H9 (cell line): ENCODE measurements around the gene ARHGAP26. TPM values are rescaled to one million over a fixed set of nuclear protein-coding genes. Genes with fewer than 3 reads are reported as not detected.

Experiments
- DNase-seq: peaks from one replicate; pipeline ENCODE4 v3.0.0-alpha.2; 2017
- H2AFZ ChIP-seq: one replicate; pipeline ENCODE4 v1.6.1; 2013; ENCODE audit warnings: mild to moderate bottlenecking, low read length, control low read depth, moderate library complexity
- H2AK5ac ChIP-seq: 2 replicates; pipeline ENCODE4 v1.6.1; 2013; ENCODE audit warnings: low read length, control low read depth, mixed read lengths; ENCODE audit not compliant: insufficient read length
- H2BK120ac ChIP-seq: one replicate; pipeline ENCODE4 v1.6.1; 2013; ENCODE audit warnings: low read depth, mild to moderate bottlenecking, low read length, control low read depth, inconsistent platforms; ENCODE audit not compliant: poor library complexity, severe bottlenecking
- H2BK12ac ChIP-seq: 2 replicates; pipeline ENCODE4 v1.6.1; 2013; ENCODE audit warnings: low read length, control low read depth, mixed read lengths, low read depth; ENCODE audit not compliant: insufficient read length
- H2BK15ac ChIP-seq: 2 replicates; pipeline ENCODE4 v1.6.1; 2013; ENCODE audit warnings: low read depth, low read length, control low read depth
- H2BK20ac ChIP-seq: one replicate; pipeline ENCODE4 v1.6.1; 2013; ENCODE audit warnings: low read depth, mild to moderate bottlenecking, low read length, control low read depth, inconsistent platforms; ENCODE audit not compliant: poor library complexity, severe bottlenecking
- H2BK5ac ChIP-seq: 2 replicates; pipeline ENCODE4 v1.6.1; 2013; ENCODE audit warnings: low read length, control low read depth, mixed read lengths; ENCODE audit not compliant: insufficient read length
- H3K14ac ChIP-seq: 2 replicates; pipeline ENCODE4 v1.6.1; 2013; ENCODE audit warnings: low read length, control low read depth; ENCODE audit not compliant: insufficient read depth
- H3K18ac ChIP-seq: 2 replicates; pipeline ENCODE4 v1.6.1; 2013; ENCODE audit warnings: low read depth, mild to moderate bottlenecking, mixed read lengths, low read length, control low read depth; ENCODE audit not compliant: insufficient read length
- H3K23ac ChIP-seq: 2 replicates; pipeline ENCODE4 v1.6.1; 2013; ENCODE audit warnings: low read length, control low read depth, mixed read lengths, low read depth; ENCODE audit not compliant: insufficient read length
- H3K23me2 ChIP-seq: 2 replicates; pipeline ENCODE4 v1.6.1; 2013; ENCODE audit warnings: low read depth, mild to moderate bottlenecking, mixed read lengths, low read length, control low read depth; ENCODE audit not compliant: insufficient read length, poor library complexity, severe bottlenecking
- H3K27ac ChIP-seq: 2 replicates; pipeline ENCODE4 v1.5.1; 2013; ENCODE audit warnings: low read length, control low read depth, mixed read lengths, low read depth; ENCODE audit not compliant: insufficient read length
- H3K27me3 ChIP-seq: 2 replicates; pipeline ENCODE4 v1.6.1; 2013; ENCODE audit warnings: low read length, control low read depth, inconsistent platforms; ENCODE audit not compliant: insufficient read depth
- H3K4ac ChIP-seq: 2 replicates; pipeline ENCODE4 v1.6.1; 2013; ENCODE audit warnings: low read depth, mild to moderate bottlenecking, control low read depth, inconsistent platforms, low read length, moderate library complexity
- H3K4me1 ChIP-seq: 2 replicates; pipeline ENCODE4 v1.6.1; 2013; ENCODE audit warnings: low read length, control low read depth, inconsistent platforms; ENCODE audit not compliant: insufficient read depth
- H3K4me2 ChIP-seq: 2 replicates; pipeline ENCODE4 v1.6.1; 2013; ENCODE audit warnings: low read length, control low read depth, mixed read lengths; ENCODE audit not compliant: insufficient read length, insufficient read depth
- H3K56ac ChIP-seq: 2 replicates; pipeline ENCODE4 v1.6.1; 2013; ENCODE audit warnings: low read depth, mild to moderate bottlenecking, mixed read lengths, low read length, control low read depth; ENCODE audit not compliant: insufficient read length
- H3K79me1 ChIP-seq: 2 replicates; pipeline ENCODE4 v1.6.1; 2013; ENCODE audit warnings: low read depth, mild to moderate bottlenecking, moderate library complexity, low read length, control low read depth, inconsistent platforms; ENCODE audit not compliant: insufficient read depth, poor library complexity, severe bottlenecking
- H3K79me2 ChIP-seq: 2 replicates; pipeline ENCODE4 v1.6.1; 2013; ENCODE audit warnings: low read length, control low read depth, inconsistent platforms; ENCODE audit not compliant: insufficient read depth
- H3K9ac ChIP-seq: 2 replicates; pipeline ENCODE4 v1.6.1; 2013; ENCODE audit warnings: low read length, control low read depth, mixed read lengths; ENCODE audit not compliant: insufficient read length; ENCODE audit errors: extremely low read depth
- H3K9me3 ChIP-seq: one replicate; pipeline ENCODE4 v1.6.1; 2013; ENCODE audit warnings: low read depth, low read length, inconsistent platforms; ENCODE audit not compliant: control insufficient read depth
- H3T11ph ChIP-seq: one replicate; pipeline ENCODE4 v1.6.1; 2013; ENCODE audit warnings: mild to moderate bottlenecking, low read length, control low read depth, inconsistent platforms
- H4K20me1 ChIP-seq: one replicate; pipeline ENCODE4 v1.6.1; 2013; ENCODE audit not compliant: control insufficient read depth, insufficient read length, insufficient read depth
- H4K5ac ChIP-seq: 2 replicates; pipeline ENCODE4 v1.6.1; 2013; ENCODE audit warnings: low read depth, mild to moderate bottlenecking, mixed read lengths, low read length, control low read depth; ENCODE audit not compliant: insufficient read length
- H4K8ac ChIP-seq: replicated peaks from 2 replicates; pipeline ENCODE4 v1.6.1; 2013; ENCODE audit warnings: low read length, control low read depth, mixed read lengths, low read depth; ENCODE audit not compliant: insufficient read length
- H4K91ac ChIP-seq: 2 replicates; pipeline ENCODE4 v1.6.1; 2013; ENCODE audit warnings: low read depth, mild to moderate bottlenecking, moderate library complexity, mixed read lengths, low read length, control low read depth; ENCODE audit not compliant: insufficient read length
- H3K27ac Mint-ChIP-seq, 3 experiments: 2 replicates in 2 of 3; 3 replicates in 1 of 3; pipeline ENCODE4 v1.8.0; 2020 to 2021; ENCODE audit warnings: mixed read lengths in 3 of 3, mild to moderate bottlenecking in 1 of 3, moderate library complexity in 1 of 3
- H3K27me3 Mint-ChIP-seq: 2 replicates; pipeline ENCODE4 v1.8.0; 2021; ENCODE audit warnings: low read depth, mild to moderate bottlenecking, moderate library complexity, mixed read lengths
- H3K36me3 Mint-ChIP-seq, 3 experiments: 2 replicates in 2 of 3; 3 replicates in 1 of 3; pipeline ENCODE4 v1.8.0; 2020 to 2021; ENCODE audit warnings: low read depth in 3 of 3, mixed read lengths in 3 of 3; ENCODE audit not compliant: insufficient read depth in 1 of 3
- H3K4me1 Mint-ChIP-seq, 2 experiments: 2 replicates each; pipeline ENCODE4 v1.8.0; 2020; ENCODE audit warnings: mixed read lengths in 2 of 2
- H3K4me3 Mint-ChIP-seq, 2 experiments: 2 replicates in 1 of 2; 3 replicates in 1 of 2; pipeline ENCODE4 v1.8.0; 2020 to 2021; ENCODE audit warnings: mild to moderate bottlenecking in 2 of 2, mixed read lengths in 2 of 2, moderate library complexity in 1 of 2
- H3K9me3 Mint-ChIP-seq, 2 experiments: 2 replicates in 1 of 2; 3 replicates in 1 of 2; pipeline ENCODE4 v1.8.0; 2020; ENCODE audit warnings: mild to moderate bottlenecking in 2 of 2, mixed read lengths in 2 of 2, moderate library complexity in 1 of 2
- CTCF ChIP-seq: fragments of 200-600 bp; sonication (generic); conservative IDR thresholded peaks from 3 replicates; pipeline ENCODE4 v1.8.0; 2021; ENCODE audit warnings: antibody characterized with exemption, mild to moderate bottlenecking
- WGBS: extraction: QIAGEN DNeasy Blood & Tissue Kit; methylation state at CpG from one replicate; pipeline ENCODE4 v1.1.7; 2013; ENCODE audit warnings: missing lambda C conversion rate, low lambda C conversion rate, mixed read lengths; ENCODE audit not compliant: insufficient read length; ENCODE audit errors: extremely low coverage; 5-methylcytosine and 5-hydroxymethylcytosine counted together
- total RNA-seq: library from RNA; stranded (reverse); gene quantifications from 2 replicates; pipeline ENCODE4 v1.2.1, GENCODE V29; 2021

The ARHGAP26 gene
- total RNA-seq, 1 experiment from 2014 or later, result 13.8 TPM

- Histone ChIP-seq H3K4me1 (no peaks in the 10 kb centered on the region), H3K23ac (no peak overlapping the region), H3K79me2 (no peaks in the 10 kb centered on the region), H2BK20ac (no peak overlapping the region), H2BK12ac (no peak overlapping the region), H2BK120ac (no peak overlapping the region), H3K18ac (no peak overlapping the region), H4K91ac (no peak overlapping the region), H4K20me1 (no peaks in the 10 kb centered on the region), H3T11ph (no peak overlapping the region), H2BK5ac (no peak overlapping the region), H3K79me1 (no peaks in the 10 kb centered on the region), H3K4me2 (no peak overlapping the region), H3K23me2 (no peaks in the 10 kb centered on the region), H2AK5ac (no peak overlapping the region), H3K14ac (no peak overlapping the region), H3K4ac (no peak overlapping the region), H3K27ac (no peak overlapping the region), H2AFZ (no peak overlapping the region), H3K56ac (no peak overlapping the region), H4K8ac (no peak overlapping the region), H4K5ac (no peak overlapping the region), H3K27me3 (no peaks in the 10 kb centered on the region), H3K9ac (no peak overlapping the region), H3K9me3 (no peaks in the 10 kb centered on the region), H2BK15ac (no peak overlapping the region)
- no peaks in the 10 kb centered on the region for H3K9me3 Mint-ChIP-seq
- H3K27ac Mint-ChIP-seq, result no peak overlapping the region
- no peaks in the 10 kb centered on the region for H3K27me3 Mint-ChIP-seq
- TF ChIP-seq CTCF, result no peak
- WGBS, result no CpG with 5 or more reads among the region's 2 CpGs
- peaks cover 4 to 7% of the 10 kb centered on the region in 2 experiments for H3K4me1 Mint-ChIP-seq
- no peak overlapping the region for H3K4me3 Mint-ChIP-seq
- no peak for DNase-seq
- no peaks in the 10 kb centered on the region; a peak in 1 of 7 replicates for H3K36me3 Mint-ChIP-seq
Measured at GRCh38 chr5:143188083-143188482, 417.9 kb downstream of the ARHGAP26 start.
